MV-4-11 (cell line): ENCODE results near the gene TNRC6B.
"Not testable (repeated sequence)": the region's sequence is repeated elsewhere in the genome, so short reads cannot be mapped to it uniquely, and the experiment has no call there.

ENCODE experiments used
- DNase-seq: peaks from one replicate; lab custom pipeline; 2025; lab: John Stamatoyannopoulos, UW

The TNRC6B gene

GRCh38 chr22:40212121-40212520 lies 34.4 kb downstream of the TNRC6B start:
- no peak for DNase-seq

- DNase-seq: no peak
These were observed 35.8 kb downstream of the TNRC6B start for GRCh38 chr22:40213478-40213877.

- peak; percentile 72 for DNase-seq
These were observed 37.5 kb downstream of the TNRC6B start for GRCh38 chr22:40215266-40215665.

- no peak for DNase-seq
These were observed 38.5 kb downstream of the TNRC6B start for GRCh38 chr22:40216041-40216756.

- no peak for DNase-seq
These were observed 40.4 kb downstream of the TNRC6B start for GRCh38 chr22:40218152-40218551.

- no peak for DNase-seq
These were observed 41.1 kb downstream of the TNRC6B start for GRCh38 chr22:40218723-40219294.

GRCh38 chr22:40220316-40221054 lies 42.8 kb downstream of the TNRC6B start:
- DNase-seq: peak; percentile 33

GRCh38 chr22:40221055-40221414 lies 43.3 kb downstream of the TNRC6B start:
- DNase-seq: no peak

GRCh38 chr22:40222979-40223378 lies 45.3 kb downstream of the TNRC6B start:
- DNase-seq: not testable (repeated sequence)

- DNase-seq: no peak
These were observed 47.0 kb downstream of the TNRC6B start for GRCh38 chr22:40224702-40225101.

- no peak for DNase-seq
These were observed 48.9 kb downstream of the TNRC6B start for GRCh38 chr22:40226620-40227019.

- DNase-seq: no peak
These were observed 54.0 kb downstream of the TNRC6B start for GRCh38 chr22:40231618-40232313.

GRCh38 chr22:40232624-40233023 lies 54.9 kb downstream of the TNRC6B start:
- DNase-seq: no peak

GRCh38 chr22:40233886-40234285 lies 56.2 kb downstream of the TNRC6B start:
- DNase-seq: no peak

GRCh38 chr22:40234658-40235057 lies 56.9 kb downstream of the TNRC6B start:
- no peak for DNase-seq

GRCh38 chr22:40235308-40235707 lies 57.6 kb downstream of the TNRC6B start:
- no peak for DNase-seq

- DNase-seq: no peak
These were observed 58.5 kb downstream of the TNRC6B start for GRCh38 chr22:40236131-40236665.

GRCh38 chr22:40237241-40237640 lies 59.5 kb downstream of the TNRC6B start:
- DNase-seq: no peak

GRCh38 chr22:40237788-40238424 lies 60.2 kb downstream of the TNRC6B start:
- DNase-seq: no peak

GRCh38 chr22:40238425-40239344 lies 61.0 kb downstream of the TNRC6B start:
- no peak for DNase-seq

- no peak for DNase-seq
These were observed 61.6 kb downstream of the TNRC6B start for GRCh38 chr22:40239345-40239683.
